Uterus (tissue), 4 donors: ENCODE data around the gene PPP2R1B. TPM values are rescaled to one million over a fixed set of nuclear protein-coding genes. Genes with fewer than 3 reads are reported as not detected.

Source experiments
- DNase-seq, 2 donors: peaks; one replicate each; pipeline ENCODE4 v3.0.0-alpha.2; 2019 to 2020
- H3K27ac ChIP-seq, 2 donors: fragments of 200-600 bp; sonication (generic); 1 replicate in 1 of 2; 2 replicates in 1 of 2; pipeline ENCODE4 v1.5.1; 2016 to 2018
- H3K27me3 ChIP-seq, 2 donors: fragments of 200-600 bp; sonication (generic); one replicate each; pipeline ENCODE4 v1.5.1; 2018 to 2019; ENCODE audit warnings: control low read depth in 1 of 2
- H3K36me3 ChIP-seq, 2 donors: fragments of 200-600 bp; sonication (generic); one replicate each; pipeline ENCODE4 v1.5.1; 2019; ENCODE audit warnings: control low read depth in 1 of 2
- H3K4me1 ChIP-seq, 2 donors: fragments of 200-600 bp; sonication (generic); one replicate each; pipeline ENCODE4 v1.5.1; 2018 to 2019; ENCODE audit warnings: control low read depth in 1 of 2
- H3K4me3 ChIP-seq, 2 donors: fragments of 200-600 bp; sonication (generic); 1 replicate in 1 of 2; 2 replicates in 1 of 2; pipeline ENCODE4 v1.5.1; 2018 to 2019; ENCODE audit warnings: mild to moderate bottlenecking in 1 of 2
- H3K9me3 ChIP-seq, 2 donors: fragments of 200-600 bp; sonication (generic); one replicate each; pipeline ENCODE4 v1.5.1; 2019; ENCODE audit warnings: control low read depth in 1 of 2
- CTCF ChIP-seq, 4 experiments: fragments of 200-600 bp in 2 of 4; fragments of 450-650 bp in 2 of 4; sonication (generic) in 2 of 4; IDR thresholded peaks; one replicate each; pipeline ENCODE4 v1.5.1; 2016 to 2019; ENCODE audit warnings: antibody characterized with exemption in 4 of 4, mild to moderate bottlenecking in 2 of 4, moderate library complexity in 1 of 4
- POLR2A ChIP-seq, 2 donors: fragments of 450-650 bp; IDR thresholded peaks; one replicate each; pipeline ENCODE4 v1.6.1; 2016; ENCODE audit warnings: antibody characterized with exemption in 2 of 2, mild to moderate bottlenecking in 1 of 2, moderate library complexity in 1 of 2
- intact Hi-C: fragments of 100-400 bp; cut with DNase I; formaldehyde crosslinking; loops from one replicate; pipeline ENCODE4 v1.15.1; 2023; ENCODE audit warnings: low total_unique reads
- total RNA-seq, 4 donors: library from RNA; depleted of rRNA in 3 of 4; stranded (reverse); fragments of >200 nt in 3 of 4; gene quantifications; one replicate each; pipeline versions ENCODE4 v1.1.0 to v1.2.4, GENCODE V29; 2014 to 2023
- donor health status: DM: yes; HTN: yes; CAD: no.

Gene PPP2R1B
- total RNA-seq, 4 donors from 2014 or later = 12.0 to 30.0 (median 28.4) TPM

DNA sequence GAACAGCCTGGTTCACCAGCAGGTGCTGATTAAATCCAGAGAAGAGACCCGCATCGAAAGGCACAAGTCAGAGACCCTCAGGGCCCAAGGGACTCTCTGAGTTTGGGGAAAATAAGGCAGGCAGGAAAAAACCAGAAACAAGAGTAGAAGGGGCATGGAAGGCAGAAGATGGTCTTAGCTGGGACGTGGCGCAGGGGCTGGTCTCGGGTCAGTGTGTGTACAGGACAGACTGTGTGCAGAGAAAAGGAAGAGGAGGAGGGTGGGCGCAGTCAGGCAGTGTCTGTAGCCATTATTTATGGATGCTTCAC lies 31.3 kb downstream of the PPP2R1B start:
- peaks cover 22 to 29% of the 10 kb centered on the region in 2 donors for H3K4me1 ChIP-seq
- intact Hi-C loops = no loop called here

GRCh38 chr11:111734101-111734953 lies 31.9 kb downstream of the PPP2R1B start:
- Histone ChIP-seq H3K4me3 (no peak overlapping the region), H3K27me3 (no peaks in the 10 kb centered on the region), H3K27ac (peak overlapping the region; percentile 93 to 95), H3K9me3 (no peaks in the 10 kb centered on the region), H3K4me1 (peaks cover 22 to 29% of the 10 kb centered on the region in 2 donors), H3K36me3 (no peaks in the 10 kb centered on the region)
- TF ChIP-seq POLR2A (IDR thresholded peaks at IDR 0.05) (no peak), CTCF (IDR thresholded peaks at IDR 0.05) (no peak)
- intact Hi-C loops = no loop called here
- DNase-seq = peak in 1 of 2 donors; percentile 35

More for the DNA sequence above, 31.3 kb downstream of the PPP2R1B start:
- no peak for DNase-seq
- peak overlapping the region; percentile 93 to 95 for H3K27ac ChIP-seq
- TF ChIP-seq CTCF (IDR thresholded peaks at IDR 0.05) (no peak), POLR2A (IDR thresholded peaks at IDR 0.05) (no peak)
- H3K36me3 ChIP-seq = no peaks in the 10 kb centered on the region
- H3K9me3 ChIP-seq = no peaks in the 10 kb centered on the region
- H3K27me3 ChIP-seq = no peaks in the 10 kb centered on the region
- peak overlapping the region in 1 of 2 donors; percentile 4 for H3K4me3 ChIP-seq

GRCh38 chr11:111733611-111734088 lies 32.5 kb downstream of the PPP2R1B start:
- intact Hi-C loops = no loop called here
- no peaks in the 10 kb centered on the region for H3K27me3 ChIP-seq
- H3K27ac ChIP-seq = peak overlapping the region; percentile 93 to 95
- DNase-seq = peak; percentile 33 to 37
- no peaks in the 10 kb centered on the region for H3K36me3 ChIP-seq
- peaks cover 22 to 29% of the 10 kb centered on the region in 2 donors for H3K4me1 ChIP-seq
- H3K9me3 ChIP-seq = no peaks in the 10 kb centered on the region
- H3K4me3 ChIP-seq = no peak overlapping the region
- TF ChIP-seq POLR2A (IDR thresholded peaks at IDR 0.05) (no peak), CTCF (IDR thresholded peaks at IDR 0.05) (no peak)

DNA sequence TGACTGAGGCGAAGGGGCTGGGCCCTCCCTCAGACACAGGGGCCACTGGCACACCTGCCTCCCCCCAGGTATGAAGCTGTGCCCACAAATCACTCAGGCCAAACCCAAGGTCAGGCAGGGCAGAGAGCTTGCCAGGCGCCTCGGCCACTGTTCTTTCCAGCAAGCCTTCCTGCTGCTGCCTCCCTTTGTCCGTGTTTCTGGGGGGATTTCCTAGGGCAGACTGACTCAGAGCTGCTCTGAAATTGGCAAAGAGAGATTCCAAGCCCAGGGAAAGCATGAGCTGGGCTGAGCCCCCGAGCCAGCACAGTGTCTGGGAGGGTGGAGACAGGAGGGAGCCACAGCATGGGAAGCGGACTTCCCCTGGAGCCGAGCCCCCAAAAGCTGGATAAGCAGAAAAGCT lies 33.2 kb downstream of the PPP2R1B start:
- no peak overlapping the region for H3K4me3 ChIP-seq
- TF ChIP-seq POLR2A (IDR thresholded peaks at IDR 0.05) (peak; percentile 15 to 39), CTCF (IDR thresholded peaks at IDR 0.05) (no peak)
- intact Hi-C loops = no loop called here
- H3K27ac ChIP-seq = peak overlapping the region; percentile 93 to 95
- H3K27me3 ChIP-seq = no peaks in the 10 kb centered on the region
- no peaks in the 10 kb centered on the region for H3K9me3 ChIP-seq
- peaks cover 18 to 29% of the 10 kb centered on the region in 2 donors for H3K4me1 ChIP-seq
- no peaks in the 10 kb centered on the region for H3K36me3 ChIP-seq
- peak; percentile 74 to 76 for DNase-seq

DNA sequence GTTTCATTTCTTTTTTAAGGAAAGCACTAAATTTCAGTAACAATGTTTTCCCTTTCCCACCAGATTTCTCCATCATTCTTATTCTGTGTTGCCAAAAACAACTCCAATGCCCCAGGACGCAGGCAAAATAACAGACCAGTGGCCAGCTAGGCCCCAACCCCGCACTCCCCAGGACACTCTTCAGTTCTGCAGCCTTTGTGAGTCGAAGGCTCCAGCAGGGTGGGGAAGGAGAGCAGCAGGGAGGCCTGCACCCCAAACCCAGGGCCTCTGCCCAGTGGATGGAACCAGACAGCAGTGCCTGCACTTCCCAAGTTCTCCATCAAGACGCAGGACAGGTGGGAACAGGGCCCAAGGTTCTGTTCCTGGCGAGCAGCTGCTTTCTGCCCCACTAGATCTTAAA lies 34.4 kb downstream of the PPP2R1B start:
- Histone ChIP-seq H3K9me3 (no peaks in the 10 kb centered on the region), H3K4me3 (no peak overlapping the region), H3K27ac (peak overlapping the region; percentile 93 to 95), H3K36me3 (no peaks in the 10 kb centered on the region), H3K27me3 (no peaks in the 10 kb centered on the region), H3K4me1 (peaks cover 18 to 29% of the 10 kb centered on the region in 2 donors)
- intact Hi-C loops = no loop called here
- TF ChIP-seq POLR2A (IDR thresholded peaks at IDR 0.05) (no peak), CTCF (IDR thresholded peaks at IDR 0.05) (no peak)
- DNase-seq = no peak
